ENCODE results near the gene AK5. TPM values are rescaled to one million over a fixed set of nuclear protein-coding genes. Genes with fewer than 3 reads are reported as not detected.

The AK5 gene
- polyA plus RNA-seq, 3 donors, result 0.34 to 0.72 (median 0.48) TPM

- Histone ChIP-seq H3K4me1 (ENCODE audit: control insufficient read depth in 1 of 2, insufficient read depth in 2 of 2, low read length in 2 of 2) (peaks cover 3 to 11% of the 10 kb centered on the region in 2 donors), H3K9me3 (replicated peaks in 1 of 2; ENCODE audit: control insufficient read depth in 1 of 2, insufficient read depth in 1 of 2, low read length in 2 of 2) (no peaks in the 10 kb centered on the region), H3K27ac (ENCODE audit: low read depth in 1 of 2, low read length in 2 of 2) (no peak overlapping the region), H3K4me2 (replicated peaks; ENCODE audit: extremely low read depth, low read length, poor library complexity, severe bottlenecking) (no peak overlapping the region), H3K36me3 (replicated peaks in 1 of 2; ENCODE audit: control insufficient read depth in 1 of 2, insufficient read depth in 2 of 2, low read length in 2 of 2) (peaks cover 4 to 39% of the 10 kb centered on the region in 2 donors), H3K27me3 (ENCODE audit: control insufficient read depth in 2 of 2, insufficient read depth in 2 of 2, low read length in 2 of 2) (no peaks in the 10 kb centered on the region), H3K4me3 (replicated peaks in 1 of 3; ENCODE audit: low read depth in 2 of 3, low read length in 3 of 3) (no peak overlapping the region), H4K20me1 (ENCODE audit: insufficient read depth, low read length) (no peaks in the 10 kb centered on the region), H2AFZ (ENCODE audit: insufficient read depth, low read depth, low read length, poor library complexity, severe bottlenecking) (no peak overlapping the region), H3K79me2 (ENCODE audit: insufficient read depth, low read length) (no peaks in the 10 kb centered on the region), H3K9ac (ENCODE audit: insufficient read depth, low read length, poor library complexity, severe bottlenecking) (no peak overlapping the region)
- Mint-ChIP-seq H3K4me3 (no peak overlapping the region), H3K27me3 (ENCODE audit: low read depth in 3 of 3) (peaks cover 0 to 2% (median 0%) of the 10 kb centered on the region in 3 donors), H3K27ac (no peak overlapping the region), H3K4me1 (peaks cover 14% of the 10 kb centered on the region), H3K9me3 (peaks cover 0 to 10% (median 0%) of the 10 kb centered on the region in 7 donors), H3K36me3 (peaks cover 21 to 26% of the 10 kb centered on the region in 2 donors)
- no peak for TF ChIP-seq CTCF (IDR thresholded peaks at IDR 0.05)
- DNase-seq, result no peak
- WGBS (ENCODE audit: insufficient coverage), result 100% methylated on average over 3 of the region's 5 CpGs
- intact Hi-C loops (cut with micrococcal nuclease), result no loop called here
Observed at GRCh38 chr1:77558591-77559164, 276.9 kb downstream of the AK5 start.

- Mint-ChIP-seq H3K9me3 (peaks cover 0 to 2% (median 0%) of the 10 kb centered on the region in 7 donors), H3K4me1 (peaks cover 11% of the 10 kb centered on the region), H3K27ac (no peak overlapping the region), H3K27me3 (ENCODE audit: low read depth in 3 of 3) (no peaks in the 10 kb centered on the region), H3K36me3 (peaks cover 34 to 38% of the 10 kb centered on the region in 2 donors), H3K4me3 (no peak overlapping the region)
- H3K27ac ChIP-seq (ENCODE audit: low read depth in 1 of 2, low read length in 2 of 2), result no peak overlapping the region
- intact Hi-C loops (cut with micrococcal nuclease), result no loop called here
- WGBS (ENCODE audit: insufficient coverage), result 98% methylated on average over 5 of the region's 5 CpGs
- peaks cover 22 to 58% of the 10 kb centered on the region in 2 donors for H3K36me3 ChIP-seq (replicated peaks in 1 of 2; ENCODE audit: control insufficient read depth in 1 of 2, insufficient read depth in 2 of 2, low read length in 2 of 2)
- H2AFZ ChIP-seq (ENCODE audit: insufficient read depth, low read depth, low read length, poor library complexity, severe bottlenecking), result no peak overlapping the region
- H3K9ac ChIP-seq (ENCODE audit: insufficient read depth, low read length, poor library complexity, severe bottlenecking), result no peak overlapping the region
- no peak overlapping the region for H3K4me3 ChIP-seq (replicated peaks in 1 of 3; ENCODE audit: low read depth in 2 of 3, low read length in 3 of 3)
- no peak for TF ChIP-seq CTCF (IDR thresholded peaks at IDR 0.05)
- H3K4me2 ChIP-seq (replicated peaks; ENCODE audit: extremely low read depth, low read length, poor library complexity, severe bottlenecking), result no peak overlapping the region
- no peaks in the 10 kb centered on the region for H3K9me3 ChIP-seq (replicated peaks in 1 of 2; ENCODE audit: control insufficient read depth in 1 of 2, insufficient read depth in 1 of 2, low read length in 2 of 2)
- no peak for DNase-seq
- H4K20me1 ChIP-seq (ENCODE audit: insufficient read depth, low read length), result no peaks in the 10 kb centered on the region
- H3K27me3 ChIP-seq (ENCODE audit: control insufficient read depth in 2 of 2, insufficient read depth in 2 of 2, low read length in 2 of 2), result no peaks in the 10 kb centered on the region
- H3K79me2 ChIP-seq (ENCODE audit: insufficient read depth, low read length), result no peaks in the 10 kb centered on the region
- peaks cover 1 to 8% of the 10 kb centered on the region in 2 donors for H3K4me1 ChIP-seq (ENCODE audit: control insufficient read depth in 1 of 2, insufficient read depth in 2 of 2, low read length in 2 of 2)
Observed at GRCh38 chr1:77560741-77561140, 278.9 kb downstream of the AK5 start.
